Cardiac fibroblast (primary cell): ENCODE data around the gene ADAP1.

ENCODE experiments used
- DNase-seq, 2 donors: peaks; one replicate each; pipeline versions ENCODE4 v3.0.0 to v3.0.0-alpha.2; 2010; ENCODE audit warnings: low read depth in 2 of 2
- H3K4me3 ChIP-seq, 2 donors: replicated peaks in 1 of 2; 1 replicate in 1 of 2; 2 replicates in 1 of 2; pipeline ENCODE4 v1.5.1; 2011; ENCODE audit warnings: low read depth in 2 of 2, low read length in 2 of 2, mild to moderate bottlenecking in 2 of 2, moderate library complexity in 1 of 2
- CTCF ChIP-seq: IDR thresholded peaks from one replicate; pipeline ENCODE4 v1.5.1; 2011; ENCODE audit warnings: low read depth, mild to moderate bottlenecking, low read length, inconsistent platforms

The ADAP1 gene

GRCh38 chr7:952548-953441, 1.7 kb downstream of the ADAP1 start:
- no peak overlapping the region for H3K4me3 ChIP-seq

GRCh38 chr7:951881-952547, 2.5 kb downstream of the ADAP1 start:
- TF ChIP-seq CTCF: no peak
- no peak overlapping the region for H3K4me3 ChIP-seq
- DNase-seq: no peak

More at GRCh38 chr7:952548-953441, 1.7 kb downstream of the ADAP1 start:
- no peak for TF ChIP-seq CTCF
- DNase-seq: no peak

- H3K4me3 ChIP-seq: no peak overlapping the region
- no peak for TF ChIP-seq CTCF
- DNase-seq: no peak
Measured at GRCh38 chr7:949021-949934, 5.2 kb downstream of the ADAP1 start.

GRCh38 chr7:947391-948210, 6.9 kb downstream of the ADAP1 start:
- no peak for TF ChIP-seq CTCF
- no peak for DNase-seq
- no peak overlapping the region for H3K4me3 ChIP-seq

- no peak overlapping the region for H3K4me3 ChIP-seq
- TF ChIP-seq CTCF: no peak
- no peak for DNase-seq
Measured at GRCh38 chr7:946256-946996, 8.1 kb downstream of the ADAP1 start.
